Measurements from ENCODE around the gene SHF. TPM values are rescaled to one million over a fixed set of nuclear protein-coding genes. Genes with fewer than 3 reads are reported as not detected.

SHF gene
- total RNA-seq, 1 donor from 2014 or later = 1.6 TPM

DNA sequence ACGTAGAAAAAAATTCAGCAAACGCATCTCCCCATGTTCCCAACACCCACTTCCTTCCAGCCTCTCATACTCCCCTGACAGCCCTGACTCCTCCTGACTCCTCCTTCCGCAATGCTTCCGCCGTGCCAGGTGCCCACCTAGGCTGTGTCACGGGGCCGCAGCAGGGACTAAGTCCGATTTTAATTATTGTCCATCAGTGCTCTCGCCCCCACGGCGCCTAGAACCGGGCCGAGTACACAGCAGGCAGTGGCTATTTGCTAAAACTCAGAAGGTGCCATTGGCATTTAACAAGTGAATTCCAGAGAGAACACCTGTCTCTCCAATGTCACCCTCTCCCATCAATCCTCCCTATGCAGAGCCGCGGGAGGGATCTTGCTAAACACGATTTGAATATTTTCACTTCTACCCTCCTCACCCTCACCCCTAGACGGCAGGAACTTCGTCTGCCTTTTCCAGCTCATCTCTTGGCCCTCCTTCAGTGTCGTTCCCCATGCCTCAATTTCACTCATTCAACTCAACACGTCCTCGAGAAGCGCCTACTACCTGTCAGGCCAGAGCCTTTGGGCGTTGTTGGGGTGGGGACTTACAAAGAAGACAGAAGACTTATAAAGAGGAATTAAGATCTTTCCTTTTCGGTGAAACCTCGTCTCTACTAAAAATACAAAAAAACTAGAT is 11.5 kb upstream of the SHF start:
- intact Hi-C loops (cut with micrococcal nuclease) = loop anchor here (10.0 kb wide), 1 partner anchor 474 kb away; no protein-coding TSS in a partner anchor

DNA sequence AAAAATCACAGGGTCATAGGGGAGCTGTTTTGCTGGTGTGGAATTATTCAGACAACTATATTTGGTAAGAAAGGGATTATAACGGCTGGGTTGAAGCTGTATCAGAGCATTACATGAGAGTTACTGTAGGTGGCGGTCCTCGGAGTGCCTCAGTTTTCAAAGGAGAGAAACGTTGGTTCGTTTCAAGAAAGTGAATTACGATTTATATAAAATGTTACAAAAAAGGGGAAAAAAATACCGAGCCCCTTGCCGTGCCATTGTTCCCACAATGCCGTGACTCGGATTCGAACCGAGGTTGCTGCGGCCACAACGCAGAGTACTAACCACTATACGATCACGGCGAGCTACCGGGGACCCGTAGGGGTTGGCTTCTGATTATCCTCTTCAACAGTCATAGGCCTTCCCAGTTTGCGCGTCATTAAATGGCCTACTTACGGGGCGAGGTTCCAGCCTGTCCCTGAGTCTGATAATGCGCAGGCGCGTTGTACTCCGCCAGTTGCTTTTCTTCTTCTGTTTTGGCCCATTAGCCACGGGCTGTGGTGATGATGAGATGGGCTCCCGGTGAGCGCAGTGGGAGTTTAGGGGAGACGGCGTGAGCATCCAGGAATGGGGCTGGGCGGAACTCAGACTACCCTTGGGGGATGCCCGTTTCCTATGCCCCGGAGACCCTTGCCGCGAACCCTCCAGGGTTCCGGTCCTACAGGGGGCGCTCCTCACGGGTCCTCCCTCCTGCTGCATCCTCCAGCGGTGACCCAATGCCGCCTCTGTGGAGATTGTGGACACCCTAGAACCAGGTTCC is 10.8 kb upstream of the SHF start:
- intact Hi-C loops (cut with micrococcal nuclease) = loop anchor here (1.0 to 10.0 kb wide), 6 partner anchors 10 to 474 kb away; a partner anchor contains a TSS

DNA sequence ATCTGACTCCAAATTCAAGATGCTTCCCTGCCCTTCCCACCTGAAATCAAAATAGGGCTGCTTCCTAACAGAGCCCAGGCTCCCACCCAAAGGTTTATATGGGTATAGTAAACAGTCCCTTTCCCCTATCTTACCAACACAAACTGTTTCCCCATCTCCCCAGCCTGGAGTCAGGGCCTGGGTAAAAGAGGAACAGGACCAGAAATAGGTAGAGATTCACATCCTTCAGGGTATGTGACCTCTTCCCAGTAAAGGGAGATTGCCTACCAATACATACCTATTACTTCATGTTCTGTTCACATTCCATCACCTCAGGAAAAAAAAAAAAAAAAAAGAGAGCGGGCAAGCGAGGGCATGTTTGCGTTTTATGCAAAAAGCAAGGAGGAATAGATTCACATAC is 9.7 kb upstream of the SHF start:
- intact Hi-C loops (cut with micrococcal nuclease) = loop anchor here (10.0 kb wide), 1 partner anchor 473 kb away; no protein-coding TSS in a partner anchor

DNA sequence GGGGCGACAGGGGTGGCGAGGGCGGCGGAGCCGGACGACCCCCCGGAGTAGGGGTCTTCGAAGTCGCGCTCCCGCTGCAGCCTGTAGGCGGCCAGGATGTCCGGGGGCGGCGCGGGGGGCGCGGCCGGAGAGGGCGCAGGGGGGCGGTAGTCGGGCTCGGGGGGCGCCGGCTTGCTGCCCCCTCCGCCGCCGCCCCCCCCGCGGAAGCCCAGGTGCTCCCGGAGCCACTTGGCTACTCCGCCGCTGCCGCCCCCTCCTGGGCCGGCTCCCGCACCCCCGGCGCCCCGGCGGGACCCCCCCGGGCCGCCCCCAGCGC is 230 bp downstream of the SHF start:
- intact Hi-C loops (cut with micrococcal nuclease) = no loop called here

DNA sequence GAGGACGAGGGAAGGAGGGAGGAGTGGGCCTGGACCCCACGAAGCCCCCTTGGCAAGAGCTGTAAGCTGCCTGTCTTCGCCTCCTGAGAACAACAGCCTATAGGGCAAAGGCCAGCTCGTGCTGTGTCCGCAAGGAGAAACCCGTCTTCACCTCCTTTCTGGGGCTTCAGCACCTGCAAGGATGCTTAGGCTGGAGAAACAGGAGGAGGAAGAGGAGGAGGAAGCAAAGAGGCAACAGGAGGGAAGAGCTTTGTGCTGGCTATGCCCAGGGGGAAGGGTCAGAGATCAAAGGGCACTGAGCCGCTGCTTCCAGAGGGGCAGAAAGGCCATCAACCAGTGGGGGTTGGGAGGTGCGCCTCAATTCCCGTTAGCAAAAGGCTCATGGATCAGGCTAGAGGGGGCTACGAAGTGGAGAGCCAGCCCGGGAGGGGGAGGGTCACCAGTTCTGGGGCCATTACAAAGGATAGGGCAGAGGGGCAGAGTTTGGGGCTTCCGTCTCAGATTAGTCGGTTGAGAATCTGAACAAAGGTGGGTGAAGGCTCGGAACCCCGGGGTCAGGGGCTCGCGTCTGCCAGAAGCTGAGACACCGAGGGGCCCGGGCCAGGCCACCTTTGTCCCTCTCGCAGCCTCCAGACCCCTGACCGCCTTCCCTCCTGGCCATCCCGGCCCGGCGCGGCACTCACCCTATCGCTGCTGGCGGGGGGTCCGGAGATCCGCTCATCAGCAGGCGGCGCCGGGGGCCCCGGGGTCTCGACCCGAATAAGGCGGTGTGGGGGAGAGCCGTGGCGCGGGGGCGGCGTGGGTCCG is 792 bp downstream of the SHF start:
- intact Hi-C loops (cut with micrococcal nuclease) = no loop called here

DNA sequence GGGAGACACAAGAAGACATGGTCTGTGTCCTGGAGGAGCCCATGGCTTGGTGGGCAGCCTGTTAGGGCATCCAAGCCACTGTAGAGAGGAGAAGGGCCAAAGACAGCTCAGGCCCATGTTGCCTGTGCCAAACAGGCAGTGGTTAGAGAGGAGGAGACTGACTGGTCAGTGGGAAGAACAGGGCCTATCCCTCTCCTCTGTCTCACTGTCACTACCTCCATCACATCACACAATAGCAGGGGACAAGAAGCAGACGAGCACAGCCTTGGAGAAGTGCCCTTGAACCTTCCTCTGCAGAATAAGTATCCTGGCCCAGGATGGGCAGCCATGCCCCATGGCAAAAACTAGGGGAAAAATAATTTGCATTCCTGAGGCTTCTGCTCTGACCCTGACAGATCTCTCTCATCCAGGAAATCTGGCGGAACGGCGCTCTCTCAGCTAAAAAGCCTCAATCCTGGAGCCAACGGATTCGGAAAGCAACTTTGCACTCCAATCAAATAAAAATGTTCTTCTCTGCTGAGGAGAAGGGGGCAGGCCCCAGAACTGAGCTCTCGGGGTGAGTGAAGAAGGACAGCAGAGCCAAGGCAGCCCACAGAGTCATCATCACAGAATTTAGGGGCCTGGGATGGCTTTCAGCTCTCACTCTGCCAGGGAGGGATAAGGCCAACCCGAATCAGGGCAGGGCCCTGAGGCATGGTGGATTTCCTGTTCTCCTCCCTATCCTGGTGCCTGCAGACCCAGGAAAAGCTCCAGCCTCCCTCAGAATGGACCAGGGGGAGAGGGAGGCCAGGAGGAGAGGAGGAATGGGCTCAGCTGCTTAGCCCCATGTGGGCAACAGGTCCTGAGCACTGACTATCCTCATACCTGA is 1.6 kb downstream of the SHF start:
- intact Hi-C loops (cut with micrococcal nuclease) = no loop called here

DNA sequence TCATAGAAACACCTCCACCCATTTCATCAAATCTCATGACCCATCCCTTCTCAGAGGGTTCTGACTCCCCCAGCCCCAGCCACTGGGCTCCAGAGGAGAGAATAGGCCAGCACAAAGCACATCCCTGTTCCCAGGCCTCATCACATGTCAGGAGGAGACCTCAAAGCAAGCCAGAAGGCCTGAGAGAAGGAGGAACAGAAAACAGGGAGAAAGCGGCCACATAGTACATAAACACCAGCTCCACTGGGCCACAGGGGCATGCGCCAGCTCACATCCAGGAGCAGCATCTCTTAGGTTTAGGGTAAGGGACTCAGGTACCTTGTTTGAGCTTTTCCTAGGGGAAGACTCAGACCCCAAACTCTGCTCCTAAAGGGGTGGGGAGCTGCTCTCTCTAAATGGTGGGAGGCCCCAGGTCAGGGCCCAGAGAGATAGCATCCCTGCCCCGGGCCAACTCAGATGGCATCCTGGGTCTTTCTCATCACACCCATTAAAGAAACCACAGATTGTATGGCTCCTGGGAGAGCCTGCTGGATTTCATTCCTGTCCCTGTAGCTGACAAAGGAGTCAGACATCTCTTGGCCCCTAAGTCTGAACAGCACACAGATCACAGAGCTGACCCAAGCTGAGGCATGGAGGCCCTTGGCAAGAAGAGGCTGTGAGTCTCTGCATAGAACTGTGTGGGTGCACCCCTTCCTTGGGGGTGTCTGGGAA is 2.5 kb downstream of the SHF start:
- intact Hi-C loops (cut with micrococcal nuclease) = no loop called here

DNA sequence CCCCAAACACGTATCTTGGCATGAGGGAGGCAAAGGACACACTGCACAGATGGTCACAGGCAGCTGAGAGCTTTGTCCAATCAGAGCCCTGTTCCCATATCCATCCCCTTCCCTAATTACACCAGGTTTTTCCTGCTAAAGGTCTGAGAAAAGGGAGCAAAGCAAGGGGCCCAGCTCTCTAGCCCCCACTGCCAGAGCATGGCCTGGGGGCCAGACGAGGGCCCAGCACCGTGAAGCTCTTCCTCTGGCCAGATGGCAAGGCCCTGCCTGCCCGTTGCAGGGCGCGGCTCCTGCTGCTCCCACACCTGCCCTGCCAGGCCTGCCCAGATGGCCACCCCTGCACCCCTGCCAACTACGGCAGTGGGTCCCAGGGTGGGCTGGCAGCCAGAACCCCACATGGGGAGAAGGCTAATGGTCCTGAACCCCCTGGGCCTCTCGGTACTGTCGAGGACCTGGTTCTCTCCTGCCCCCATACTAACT is 3.2 kb downstream of the SHF start:
- intact Hi-C loops (cut with micrococcal nuclease) = no loop called here

DNA sequence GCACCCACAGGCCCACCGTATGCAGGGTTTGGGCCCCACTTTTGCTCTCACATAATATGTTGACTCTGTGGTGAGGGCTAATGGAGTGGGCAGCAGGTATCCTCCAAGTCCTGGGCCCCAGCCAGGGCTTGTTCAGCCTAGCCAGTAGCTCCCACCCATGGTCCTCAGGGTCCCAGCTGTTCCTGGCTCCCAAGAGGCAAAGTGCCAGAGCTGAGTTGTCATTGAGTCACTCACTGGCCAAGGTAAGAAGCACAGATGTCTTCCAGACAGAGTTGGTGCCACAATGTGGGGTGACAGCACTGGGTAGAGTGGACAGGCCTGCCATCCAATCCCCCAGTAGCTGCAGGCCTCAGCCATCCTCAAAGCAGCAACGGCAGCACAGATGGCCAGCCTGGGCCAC is 4.3 kb downstream of the SHF start:
- intact Hi-C loops (cut with micrococcal nuclease) = no loop called here

DNA sequence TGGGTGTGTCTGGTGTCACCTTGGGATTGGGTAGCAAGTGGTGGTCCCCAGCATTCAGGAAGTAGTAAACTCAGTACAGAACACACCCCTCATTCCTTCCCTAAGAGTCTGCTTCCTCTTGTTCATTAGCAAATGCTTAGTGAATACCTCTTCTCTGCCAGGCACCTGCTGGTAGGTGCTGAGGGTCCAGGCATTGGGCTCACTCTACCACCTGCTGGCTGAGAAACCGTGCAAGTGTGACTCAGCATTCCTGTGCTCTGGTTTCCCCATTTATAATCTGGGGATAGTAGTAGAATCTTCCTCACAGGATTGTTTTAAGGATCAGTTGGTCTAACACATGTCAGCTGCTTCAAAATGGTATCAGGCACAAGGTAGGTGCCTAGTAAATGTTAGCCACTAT is 4.8 kb downstream of the SHF start:
- intact Hi-C loops (cut with micrococcal nuclease) = no loop called here

DNA sequence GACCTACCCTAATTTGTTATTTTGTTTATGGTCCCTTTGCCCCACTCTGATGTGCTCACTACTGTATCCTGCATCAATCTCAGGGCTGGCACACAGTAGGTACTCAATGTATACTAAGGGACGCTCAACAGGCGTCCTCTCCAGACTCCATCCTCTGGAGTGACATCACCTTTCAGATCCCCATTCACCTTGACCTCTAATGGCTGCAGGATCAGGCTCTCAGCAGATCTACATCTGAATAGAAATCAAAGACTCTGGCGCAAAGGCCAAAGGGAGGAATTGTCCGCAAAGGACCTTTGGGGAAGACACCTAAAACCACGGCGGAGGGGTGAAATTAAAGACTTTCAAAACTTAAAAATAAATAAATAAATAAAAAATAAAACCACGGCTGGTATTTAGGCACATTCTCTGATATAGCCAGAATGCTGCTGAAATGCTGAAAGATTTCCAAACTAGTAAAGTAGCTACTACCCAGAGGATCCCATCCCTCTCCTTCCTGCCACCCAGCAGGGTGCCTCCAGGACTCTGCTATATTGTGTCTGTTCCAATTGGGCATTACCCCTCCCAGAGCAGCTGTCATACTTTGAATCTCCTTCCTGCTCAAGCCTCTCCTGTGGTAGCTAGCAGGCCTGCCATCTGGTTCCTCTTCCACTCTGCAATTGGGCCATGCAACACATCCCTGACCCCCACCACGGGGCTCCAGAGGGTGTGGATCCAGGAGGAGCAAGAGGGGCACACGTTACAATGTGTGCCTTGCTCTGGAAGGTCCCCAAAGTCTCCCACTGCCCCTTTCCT is 6.1 kb downstream of the SHF start:
- intact Hi-C loops (cut with micrococcal nuclease) = no loop called here

DNA sequence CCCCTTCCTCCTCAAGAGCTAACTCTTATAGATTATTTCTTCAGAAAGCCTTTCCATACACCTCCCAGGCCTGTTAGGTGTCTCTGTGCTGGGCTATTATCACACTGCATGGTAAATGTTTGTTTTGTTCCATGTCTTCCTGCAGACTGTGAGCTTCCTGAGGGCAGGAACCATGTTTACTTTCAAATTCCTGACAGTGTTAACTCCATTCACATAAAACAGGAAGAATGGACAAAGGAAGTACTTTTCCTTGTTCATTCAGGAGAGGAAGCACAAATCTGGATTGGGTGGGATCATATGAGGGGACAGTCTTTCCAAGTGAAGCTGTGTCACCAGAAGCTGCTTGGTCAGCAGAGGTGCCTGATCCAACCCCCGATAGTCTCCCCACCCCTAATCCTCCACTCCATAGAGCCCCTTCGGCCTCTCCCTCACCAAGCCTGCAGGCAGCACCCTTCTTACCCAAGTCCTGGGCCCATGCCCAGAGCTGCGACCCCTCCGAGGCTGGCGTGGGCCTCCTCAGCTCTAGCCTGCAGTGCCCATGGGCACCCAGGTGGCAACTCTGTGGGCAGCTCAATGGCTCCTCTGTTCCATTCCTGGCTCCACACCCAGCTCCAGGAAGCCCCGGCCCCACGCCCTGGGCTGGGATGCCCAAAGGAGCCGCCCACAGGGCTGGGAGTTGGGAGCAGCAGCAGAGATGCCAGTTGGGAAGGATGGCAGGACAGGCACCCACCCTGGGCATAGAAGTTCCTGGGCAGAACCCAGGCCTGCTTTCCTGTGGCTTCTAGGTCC is 6.9 kb downstream of the SHF start:
- intact Hi-C loops (cut with micrococcal nuclease) = no loop called here

DNA sequence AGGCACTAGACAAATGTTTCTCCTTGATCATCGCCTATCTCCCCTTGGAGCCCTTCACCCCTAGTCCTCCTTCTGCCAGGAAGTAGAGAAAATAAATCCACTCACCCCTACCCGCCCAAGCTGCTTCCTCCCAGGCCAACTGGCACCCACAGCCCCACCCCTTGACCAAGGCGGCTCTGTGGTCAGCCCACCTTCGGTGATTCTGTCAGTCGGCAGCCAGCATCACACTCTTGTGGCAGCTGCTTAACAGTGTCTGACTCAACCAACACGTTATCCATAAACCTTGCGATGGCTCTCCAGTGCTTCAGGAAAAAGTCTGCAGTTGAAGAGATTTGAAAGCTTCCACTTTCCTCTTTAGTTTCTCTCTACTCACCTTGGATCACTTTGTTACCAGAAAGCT is 7.6 kb downstream of the SHF start:
- intact Hi-C loops (cut with micrococcal nuclease) = no loop called here

DNA sequence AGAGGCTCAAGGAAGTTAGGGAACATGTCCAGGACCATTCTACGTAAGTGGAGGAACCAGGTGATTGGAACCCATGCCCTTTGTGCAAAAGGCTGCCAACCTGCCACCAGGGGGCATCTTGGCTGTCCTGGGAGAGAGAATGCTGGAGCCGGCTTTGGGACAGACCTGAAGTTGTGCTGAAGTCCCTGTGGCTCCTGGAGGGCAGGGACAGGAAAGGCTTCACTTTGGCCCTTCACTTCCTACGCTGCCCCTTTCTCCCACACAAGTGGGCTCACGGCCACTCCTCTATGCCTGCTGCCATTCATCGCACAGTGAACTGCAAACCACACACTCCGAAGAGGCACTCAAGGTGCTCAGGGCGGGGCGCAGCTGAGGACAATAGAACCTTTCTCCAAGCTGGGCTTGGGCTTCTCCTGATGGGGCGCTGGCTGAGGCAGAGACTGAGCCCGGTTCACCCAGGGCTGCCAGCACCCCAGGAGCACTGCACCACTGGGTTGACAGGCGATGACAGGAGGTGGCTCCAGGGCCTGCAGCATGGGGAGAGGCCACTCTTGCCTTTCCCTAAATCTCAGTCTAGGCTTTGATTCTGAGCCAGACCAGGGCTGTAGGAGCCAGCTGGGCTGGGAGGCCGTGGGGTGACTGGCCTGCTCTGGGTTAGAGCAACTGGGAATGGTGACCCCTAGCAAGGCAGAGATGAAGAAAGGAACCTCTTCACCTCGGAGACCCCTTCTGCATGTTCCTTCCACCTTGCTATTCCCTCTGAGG is 8.4 kb downstream of the SHF start:
- intact Hi-C loops (cut with micrococcal nuclease) = no loop called here

DNA sequence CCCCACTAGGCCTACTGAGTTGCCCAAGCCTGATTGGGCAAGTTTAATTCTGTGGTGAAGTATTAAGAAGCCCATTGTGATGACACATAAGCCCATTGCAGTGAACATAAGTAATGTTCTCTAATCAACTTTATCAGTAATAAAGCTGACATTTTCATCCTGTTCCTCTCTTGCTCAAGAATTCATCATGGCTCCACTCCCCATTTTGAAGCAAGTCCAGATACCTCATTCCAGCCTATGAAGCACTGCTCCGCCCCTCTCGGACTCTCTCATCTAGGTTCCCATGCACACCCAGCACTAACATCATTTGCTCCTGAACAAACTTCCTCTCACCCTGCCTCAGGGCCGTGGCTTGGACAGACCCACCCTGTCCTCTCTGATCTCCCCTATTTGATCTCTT is 10.5 kb downstream of the SHF start:
- intact Hi-C loops (cut with micrococcal nuclease) = no loop called here

DNA sequence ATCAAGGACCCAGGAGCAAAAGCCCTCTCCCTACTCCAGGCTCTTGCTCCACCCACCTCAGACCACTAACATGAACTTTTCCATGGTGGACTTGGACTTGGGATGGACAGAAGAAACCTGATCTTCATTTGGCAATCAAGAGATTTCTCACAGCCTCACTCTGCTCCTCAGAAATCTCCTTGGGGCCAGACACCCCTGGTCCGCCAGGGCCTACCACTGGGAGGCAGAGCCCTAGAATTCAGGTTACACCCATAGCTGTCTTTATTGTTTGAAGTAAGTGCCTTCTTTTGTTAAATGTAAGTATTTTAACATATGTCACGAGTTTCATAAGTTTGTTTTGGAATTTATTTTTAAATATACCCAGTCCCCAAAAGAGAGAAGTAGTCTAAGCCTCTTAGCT is 13.2 kb downstream of the SHF start:
- intact Hi-C loops (cut with micrococcal nuclease) = no loop called here

DNA sequence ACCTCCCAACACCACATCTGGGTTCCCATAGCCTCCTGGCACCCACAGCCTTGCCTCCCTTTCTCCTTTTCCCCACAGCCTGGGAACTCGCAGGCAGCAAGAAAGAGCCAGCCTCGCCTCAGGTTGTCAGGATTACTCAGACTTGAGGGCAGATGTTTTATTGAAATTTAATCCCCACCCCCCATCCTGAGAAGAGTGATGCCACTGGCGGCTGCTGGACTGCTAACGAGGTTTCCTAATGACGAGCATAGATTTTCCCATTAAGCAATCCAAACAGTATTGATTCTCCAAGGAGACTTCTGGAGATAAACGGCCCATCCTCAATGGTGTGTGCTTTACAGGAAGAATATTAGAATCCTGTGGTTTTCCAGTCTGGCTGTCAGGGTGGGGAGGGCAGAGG is 13.7 kb downstream of the SHF start:
- intact Hi-C loops (cut with micrococcal nuclease) = no loop called here

DNA sequence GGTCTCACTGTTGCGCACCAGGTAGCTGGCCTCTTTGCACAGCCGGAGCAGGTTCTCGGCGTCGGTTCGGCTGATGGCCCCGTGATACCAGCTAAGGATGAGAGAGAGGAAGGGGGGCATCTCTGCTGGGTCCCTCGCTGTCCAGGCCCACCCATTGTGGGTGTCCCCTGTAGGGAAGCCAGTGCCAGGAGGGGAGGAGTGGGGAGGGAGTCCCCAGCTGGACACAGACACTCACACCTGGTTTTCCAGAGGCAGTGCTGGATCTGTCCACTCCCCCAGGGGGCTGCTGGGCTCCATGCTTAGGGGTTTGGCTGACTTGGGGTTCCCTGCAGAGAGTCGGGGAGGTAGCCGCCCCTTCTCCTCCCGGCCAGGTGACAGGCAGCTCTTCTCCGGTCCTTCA is 15.9 kb downstream of the SHF start:
- intact Hi-C loops (cut with micrococcal nuclease) = no loop called here
